ENCODE data around the gene CYP4F2. TPM values are rescaled to one million over a fixed set of nuclear protein-coding genes. Genes with fewer than 3 reads are reported as not detected.
"Not testable (repeated sequence)": the region's sequence is repeated elsewhere in the genome, so short reads cannot be mapped to it uniquely, and the experiment has no call there.

CYP4F2 gene
- total and polyA plus RNA-seq, 10 of the 15 experiments (the other 5 are each of a cell fraction or from before 2014, with no cell fraction given) = 0.08 to 3.5 (median 0.63) TPM

- ChIA-PET SMC1A (ENCODE audit: uncharacterized antibody, unreplicated experiment) (no interaction called here), RAD21 (ENCODE audit: unreplicated experiment) (no interaction called here), POLR2A (no interaction called here), CTCF (no interaction called here)
- Histone ChIP-seq H4K20me1 (ENCODE audit: control insufficient read depth, insufficient read depth) (no peaks in the 10 kb centered on the region), H3K27ac (ENCODE audit: control insufficient read depth, insufficient read depth) (no peak overlapping the region), H3K36me3 (ENCODE audit: control insufficient read depth in 2 of 2, insufficient read depth in 2 of 2, low read length in 1 of 2) (no peaks in the 10 kb centered on the region), H3K9me3 (replicated peaks; ENCODE audit: control insufficient read depth, insufficient read depth, low read length) (no peaks in the 10 kb centered on the region), H3K79me2 (ENCODE audit: control insufficient read depth, insufficient read depth, low read length) (no peaks in the 10 kb centered on the region), H3K4me1 (ENCODE audit: control insufficient read depth, insufficient read depth, low read length) (no peaks in the 10 kb centered on the region), H3K4me2 (ENCODE audit: control insufficient read depth, insufficient read depth) (no peak overlapping the region), H3K9ac (ENCODE audit: control insufficient read depth, insufficient read depth, low read length) (no peak overlapping the region), H3K27me3 (replicated peaks in 1 of 2; ENCODE audit: control insufficient read depth in 2 of 2, insufficient read depth in 2 of 2, low read length in 1 of 2) (no peaks in the 10 kb centered on the region; a peak in 1 of 4 replicates), H2AFZ (ENCODE audit: control insufficient read depth, low read depth, low read length) (no peak overlapping the region), H3K4me3 (no peak overlapping the region)
- no peak for FAIRE-seq
- intact Hi-C loops (cut with micrococcal nuclease; ENCODE audit: unreplicated experiment) (no loop called here), in situ Hi-C loops (cut with MboI) (no loop called here)
- TF ChIP-seq ATF7 (IDR thresholded peaks at IDR 0.05; ENCODE audit: low read depth) (no peak), CREB1 (IDR thresholded peaks at IDR 0.05; ENCODE audit: low read depth) (no peak), SRF (IDR thresholded peaks at IDR 0.05; ENCODE audit: low read depth in 2 of 2, low read length in 2 of 2) (no peak), RELA (IDR thresholded peaks at IDR 0.05; ENCODE audit: borderline replicate concordance, partially characterized antibody) (no peak)
- DNase-seq (ENCODE audit: low read depth, low spot score) = no peak
- 59% methylated on average over 6 of the region's 6 CpGs for WGBS (ENCODE audit: insufficient coverage, insufficient replicate concordance, low lambda C conversion rate, missing lambda C conversion rate)
- no peak for ATAC-seq
- BruUV-seq (replicated peaks) = no TSS peak
Observed at GRCh38 chr19:15846923-15847322, 51.0 kb downstream of the CYP4F2 start.

- BruUV-seq (replicated peaks); FAIRE-seq; DNase-seq (ENCODE audit: low read depth, low spot score); H3K4me2 ChIP-seq (ENCODE audit: control insufficient read depth, insufficient read depth); H3K9ac ChIP-seq (ENCODE audit: control insufficient read depth, insufficient read depth, low read length); in situ Hi-C loops (cut with MboI); H3K79me2 ChIP-seq (ENCODE audit: control insufficient read depth, insufficient read depth, low read length); H3K4me1 ChIP-seq (ENCODE audit: control insufficient read depth, insufficient read depth, low read length); H4K20me1 ChIP-seq (ENCODE audit: control insufficient read depth, insufficient read depth); H3K27me3 ChIP-seq (replicated peaks in 1 of 2; ENCODE audit: control insufficient read depth in 2 of 2, insufficient read depth in 2 of 2, low read length in 1 of 2); H3K9me3 ChIP-seq (replicated peaks; ENCODE audit: control insufficient read depth, insufficient read depth, low read length); H3K4me3 ChIP-seq; H3K27ac ChIP-seq (ENCODE audit: control insufficient read depth, insufficient read depth); intact Hi-C loops (cut with micrococcal nuclease; ENCODE audit: unreplicated experiment); CTCF ChIA-PET; SMC1A ChIA-PET (ENCODE audit: uncharacterized antibody, unreplicated experiment); RAD21 ChIA-PET (ENCODE audit: unreplicated experiment); H3K36me3 ChIP-seq (ENCODE audit: control insufficient read depth in 2 of 2, insufficient read depth in 2 of 2, low read length in 1 of 2); H2AFZ ChIP-seq (ENCODE audit: control insufficient read depth, low read depth, low read length); ATAC-seq; POLR2A ChIA-PET: not testable (repeated sequence)
- 23% methylated on average over 7 of the region's 8 CpGs for WGBS (ENCODE audit: insufficient coverage, insufficient replicate concordance, low lambda C conversion rate, missing lambda C conversion rate)
Observed at GRCh38 chr19:15843894-15844222, 54.0 kb downstream of the CYP4F2 start.

All from GM12878 (cell line).